PFSK-1 (cell line): Measurements from ENCODE around the gene TREML1.

Experiments used
- SIN3A ChIP-seq: IDR thresholded peaks from 2 replicates; pipeline ENCODE4 v1.6.1; 2012; ENCODE audit warnings: mild to moderate bottlenecking, low read length, moderate library complexity, borderline replicate concordance; ENCODE audit not compliant: insufficient read depth
- TAF1 ChIP-seq: IDR thresholded peaks from 2 replicates; pipeline ENCODE4 v1.6.1; 2012; ENCODE audit warnings: low read length, control low read depth, borderline replicate concordance; ENCODE audit not compliant: insufficient read depth
- TF ChIP-seq, protein P1 (sequence below), 2 experiments: IDR thresholded peaks; 2 replicates each; pipeline versions ENCODE4 v1.6.1 to v1.8.0; 2011 to 2012; ENCODE audit warnings: low read depth in 2 of 2, low read length in 2 of 2, control low read depth in 1 of 2, inconsistent platforms in 1 of 2, mild to moderate bottlenecking in 1 of 2, moderate library complexity in 1 of 2; ENCODE audit not compliant: insufficient read depth in 1 of 2

DNA sequence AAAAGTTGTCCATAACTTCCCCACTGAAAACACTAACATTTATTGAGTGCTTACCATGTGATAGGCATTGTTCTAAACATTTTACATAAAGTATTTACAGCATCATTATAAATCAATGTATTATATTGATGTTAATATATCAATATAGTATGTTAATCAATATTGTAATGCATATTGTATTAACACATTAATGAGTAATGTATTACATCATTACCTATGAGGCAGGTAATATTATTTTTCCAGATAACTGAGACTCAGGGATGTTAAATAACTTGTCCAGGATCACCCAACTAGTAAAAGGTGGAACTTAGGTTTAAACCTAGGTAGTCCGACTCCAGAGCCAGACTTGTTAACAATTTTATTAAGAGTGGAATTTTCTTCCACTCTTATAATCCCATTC lies 20.9 kb upstream of the TREML1 start:
- TF ChIP-seq, protein P1, sequence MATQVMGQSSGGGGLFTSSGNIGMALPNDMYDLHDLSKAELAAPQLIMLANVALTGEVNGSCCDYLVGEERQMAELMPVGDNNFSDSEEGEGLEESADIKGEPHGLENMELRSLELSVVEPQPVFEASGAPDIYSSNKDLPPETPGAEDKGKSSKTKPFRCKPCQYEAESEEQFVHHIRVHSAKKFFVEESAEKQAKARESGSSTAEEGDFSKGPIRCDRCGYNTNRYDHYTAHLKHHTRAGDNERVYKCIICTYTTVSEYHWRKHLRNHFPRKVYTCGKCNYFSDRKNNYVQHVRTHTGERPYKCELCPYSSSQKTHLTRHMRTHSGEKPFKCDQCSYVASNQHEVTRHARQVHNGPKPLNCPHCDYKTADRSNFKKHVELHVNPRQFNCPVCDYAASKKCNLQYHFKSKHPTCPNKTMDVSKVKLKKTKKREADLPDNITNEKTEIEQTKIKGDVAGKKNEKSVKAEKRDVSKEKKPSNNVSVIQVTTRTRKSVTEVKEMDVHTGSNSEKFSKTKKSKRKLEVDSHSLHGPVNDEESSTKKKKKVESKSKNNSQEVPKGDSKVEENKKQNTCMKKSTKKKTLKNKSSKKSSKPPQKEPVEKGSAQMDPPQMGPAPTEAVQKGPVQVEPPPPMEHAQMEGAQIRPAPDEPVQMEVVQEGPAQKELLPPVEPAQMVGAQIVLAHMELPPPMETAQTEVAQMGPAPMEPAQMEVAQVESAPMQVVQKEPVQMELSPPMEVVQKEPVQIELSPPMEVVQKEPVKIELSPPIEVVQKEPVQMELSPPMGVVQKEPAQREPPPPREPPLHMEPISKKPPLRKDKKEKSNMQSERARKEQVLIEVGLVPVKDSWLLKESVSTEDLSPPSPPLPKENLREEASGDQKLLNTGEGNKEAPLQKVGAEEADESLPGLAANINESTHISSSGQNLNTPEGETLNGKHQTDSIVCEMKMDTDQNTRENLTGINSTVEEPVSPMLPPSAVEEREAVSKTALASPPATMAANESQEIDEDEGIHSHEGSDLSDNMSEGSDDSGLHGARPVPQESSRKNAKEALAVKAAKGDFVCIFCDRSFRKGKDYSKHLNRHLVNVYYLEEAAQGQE (IDR thresholded peaks at IDR 0.05; ENCODE audit: insufficient read depth in 1 of 2, low read depth in 2 of 2, low read length in 2 of 2), result no peak
- TF ChIP-seq SIN3A (no peak), TAF1 (no peak)
